NOMO-1 treated with DMSO at 0.1 percent for 48 hours (cell line): ENCODE measurements around the gene HARS1.
"Not testable (repeated sequence)": the region's sequence is repeated elsewhere in the genome, so short reads cannot be mapped to it uniquely, and the experiment has no call there.

Experiments used
- DNase-seq: peaks from one replicate; lab custom pipeline; 2025; ENCODE audit not compliant: unreplicated experiment; lab: John Stamatoyannopoulos, UW

Gene HARS1

DNA sequence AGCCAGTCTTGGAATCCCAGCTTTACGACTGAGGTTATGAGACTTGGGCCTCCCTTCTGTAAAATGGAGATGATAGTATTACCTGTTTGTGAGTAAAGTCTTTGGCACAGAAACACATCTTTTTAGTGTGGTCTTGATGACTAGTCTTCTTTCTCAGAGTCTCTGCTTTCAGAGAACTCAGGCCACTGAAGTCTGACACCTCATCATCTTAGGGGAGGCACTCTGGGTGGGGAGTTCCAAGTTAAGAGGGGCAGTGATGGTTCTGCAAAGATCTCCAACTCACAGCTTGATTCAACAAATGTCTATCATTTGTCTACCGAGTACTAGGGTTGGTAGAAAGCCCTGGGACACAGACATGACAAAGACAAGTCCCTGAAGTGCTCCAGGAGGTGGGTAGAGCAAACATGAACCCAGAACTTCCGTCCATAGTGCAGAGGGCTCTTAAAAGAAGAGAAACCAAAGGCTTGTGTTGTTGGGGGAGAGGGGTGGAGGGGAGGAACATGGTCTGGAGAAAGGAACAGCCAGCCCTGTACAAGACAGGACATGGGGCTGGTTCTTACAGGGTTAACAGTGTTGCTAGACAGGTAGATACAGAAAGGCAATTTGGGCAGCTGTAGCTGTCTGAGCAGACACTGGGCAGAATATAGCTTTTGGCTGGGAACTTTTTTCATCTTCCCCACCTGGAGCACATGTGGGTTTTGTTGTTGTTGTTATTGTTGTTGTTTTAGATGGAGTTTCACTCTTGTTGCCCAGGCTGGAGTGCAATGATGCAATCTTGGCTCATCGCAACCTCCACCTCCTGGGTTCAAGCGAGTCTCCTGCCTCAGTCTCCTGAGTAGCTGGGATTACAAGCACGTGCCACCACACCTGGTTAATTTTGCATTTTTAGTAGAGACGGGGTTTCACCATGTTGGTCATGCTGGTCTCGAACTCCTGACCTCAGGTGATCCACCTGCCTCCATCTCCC is 55.6 kb downstream of the HARS1 start:
- DNase-seq, result no peak

DNA sequence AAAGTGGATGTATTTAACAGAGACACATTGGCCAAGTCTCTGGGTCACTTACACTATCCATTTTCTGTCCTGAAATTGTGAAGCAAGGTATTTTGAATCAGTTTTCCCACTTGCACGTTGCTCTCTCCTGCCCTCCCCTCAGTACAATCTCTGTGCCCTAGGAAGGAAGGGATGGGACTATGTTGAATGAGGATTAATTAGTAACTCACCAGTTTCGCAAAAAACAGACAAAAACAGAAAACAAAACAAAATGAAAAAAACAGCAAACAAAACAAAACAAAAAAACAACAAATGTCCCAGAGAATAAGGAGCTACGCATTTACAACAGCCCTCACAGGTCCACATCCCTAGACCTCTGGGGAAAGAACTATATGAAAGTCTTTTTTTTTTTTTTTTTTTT is 57.1 kb downstream of the HARS1 start:
- no peak for DNase-seq

GRCh38 chr5:140633501-140633900 is 57.7 kb downstream of the HARS1 start:
- no peak for DNase-seq

- no peak for DNase-seq
Observed at GRCh38 chr5:140633021-140633471, 58.1 kb downstream of the HARS1 start, which contains the start of gene CD14. CD14 (minus strand) TSS chr5:140633175; CDS start chr5:140633071, 104 bp downstream.

DNA sequence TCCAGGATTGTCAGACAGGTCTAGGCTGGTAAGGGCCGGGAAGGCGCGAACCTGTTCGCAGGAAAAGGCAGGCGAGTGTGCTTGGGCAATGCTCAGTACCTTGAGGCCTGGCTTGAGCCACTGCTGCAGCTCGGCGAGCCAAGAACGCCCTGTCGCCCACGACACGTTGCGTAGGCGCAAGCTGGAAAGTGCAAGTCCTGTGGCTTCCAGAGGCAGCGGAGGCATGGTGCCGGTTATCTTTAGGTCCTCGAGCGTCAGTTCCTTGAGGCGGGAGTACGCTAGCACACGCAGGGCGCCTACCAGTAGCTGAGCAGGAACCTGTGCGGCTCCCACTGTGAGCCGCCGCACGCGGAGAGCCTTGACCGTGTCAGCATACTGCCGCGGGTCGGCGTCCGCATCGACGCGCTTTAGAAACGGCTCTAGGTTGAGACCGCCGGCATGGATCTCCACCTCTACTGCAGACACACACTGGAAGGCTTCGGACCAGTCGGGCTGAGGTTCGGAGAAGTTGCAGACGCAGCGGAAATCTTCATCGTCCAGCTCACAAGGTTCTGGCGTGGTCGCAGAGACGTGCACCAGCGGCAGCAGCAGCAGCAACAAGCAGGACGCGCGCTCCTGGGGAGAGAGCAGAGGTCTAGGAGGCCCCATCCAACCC is 58.7 kb downstream of the HARS1 start:
- DNase-seq, result no peak

GRCh38 chr5:140631831-140632365 is 59.3 kb downstream of the HARS1 start:
- DNase-seq, result no peak

GRCh38 chr5:140631036-140631417 is 60.1 kb downstream of the HARS1 start:
- DNase-seq, result peak; percentile 57

DNA sequence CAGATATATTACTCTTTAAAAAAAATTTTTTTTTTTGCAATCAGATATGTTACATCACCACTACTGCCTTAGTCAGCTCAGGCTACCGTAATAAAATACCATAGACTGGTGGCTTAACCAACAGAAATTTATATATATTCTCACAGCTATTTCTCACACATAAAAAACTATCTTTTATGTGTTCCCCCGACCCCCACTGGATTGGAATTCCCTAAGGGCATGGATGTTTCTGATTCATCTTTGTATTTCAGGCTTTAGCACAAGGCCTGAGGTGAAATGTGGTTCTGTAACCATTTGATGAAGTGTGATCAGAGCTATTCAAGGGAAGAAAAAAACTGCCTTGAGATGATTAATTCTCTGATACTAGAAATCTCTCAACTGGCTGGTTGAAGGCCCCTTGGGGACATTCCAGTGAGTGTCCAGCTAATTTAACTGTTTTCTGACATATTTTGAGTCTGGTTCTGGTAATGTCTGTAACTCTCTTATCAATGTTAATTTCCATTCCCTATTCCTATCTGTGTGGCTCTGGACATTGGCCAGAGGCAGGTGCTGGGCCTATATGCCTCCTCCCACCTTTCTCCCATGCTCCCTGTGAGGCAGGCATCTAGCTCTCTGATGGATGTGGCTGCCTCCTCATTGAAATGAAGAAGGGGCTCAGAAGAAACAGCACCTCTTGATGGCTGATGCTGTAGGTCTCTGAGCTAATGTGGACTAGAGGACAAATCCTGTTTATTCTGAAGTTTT is 60.7 kb downstream of the HARS1 start:
- no peak for DNase-seq

GRCh38 chr5:140628711-140629110 is 62.5 kb downstream of the HARS1 start:
- no peak for DNase-seq

DNA sequence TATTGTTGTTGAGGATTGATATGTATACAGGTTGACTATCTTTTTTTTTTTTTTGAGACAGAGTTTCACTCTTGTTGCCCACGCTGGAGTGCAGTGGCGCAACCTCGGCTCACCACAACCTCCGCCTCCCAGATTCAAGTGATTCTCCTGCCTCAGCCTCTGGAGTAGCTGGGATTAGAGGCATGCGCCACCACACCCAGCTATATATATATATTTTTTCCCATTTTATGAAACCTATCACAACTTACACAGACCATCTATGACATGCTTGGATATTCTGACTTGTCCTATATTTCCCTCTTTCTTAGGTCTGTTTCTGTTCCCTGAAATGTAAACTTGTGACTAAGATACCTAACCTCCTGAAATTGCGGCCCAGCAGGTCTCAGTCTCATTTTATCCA is 63.2 kb downstream of the HARS1 start:
- DNase-seq, result no peak

- DNase-seq, result not testable (repeated sequence)
Observed at GRCh38 chr5:140624886-140625285, 66.3 kb downstream of the HARS1 start.
